Heart left ventricle (tissue), 16 donors: ENCODE measurements around the gene CHD2. TPM values are rescaled to one million over a fixed set of nuclear protein-coding genes. Genes with fewer than 3 reads are reported as not detected.
A peak's percentile ranks its signal among the peaks of the same experiment; 100 is the strongest.
"Not testable (repeated sequence)": the region's sequence is repeated elsewhere in the genome, so short reads cannot be mapped to it uniquely, and the experiment has no call there.

ENCODE experiments used
- ATAC-seq, 4 donors: fragments of 200-7000 bp; cut with Tn5 transposase; one replicate each; pipeline ENCODE4 v1.9.1; 2020 to 2022; ENCODE audit warnings: moderate library complexity in 4 of 4, mild to moderate bottlenecking in 3 of 4, moderate number of reproducible peaks in 1 of 4
- DNase-seq, 5 donors: peaks; one replicate each; pipeline ENCODE4 v3.0.0-alpha.2; 2020
- H3K27ac ChIP-seq, 12 donors: fragments of 200-600 bp; sonication (generic) in 4 of 12; one replicate each; pipeline versions ENCODE4 v1.5.0 to v1.8.0; 2016 to 2022; ENCODE audit warnings: mild to moderate bottlenecking in 2 of 12
- H3K27me3 ChIP-seq, 9 donors: fragments of 200-600 bp; sonication (generic) in 2 of 9; one replicate each; pipeline versions ENCODE4 v1.5.1 to v1.8.0; 2016 to 2022; ENCODE audit warnings: mild to moderate bottlenecking in 3 of 9
- H3K36me3 ChIP-seq, 9 donors: fragments of 200-600 bp; sonication (generic) in 2 of 9; one replicate each; pipeline versions ENCODE4 v1.5.0 to v1.8.0; 2018 to 2022; ENCODE audit warnings: mild to moderate bottlenecking in 2 of 9
- H3K4me1 ChIP-seq, 12 donors: fragments of 200-600 bp; sonication (generic) in 4 of 12; one replicate each; pipeline versions ENCODE4 v1.5.0 to v1.8.0; 2016 to 2022; ENCODE audit warnings: mild to moderate bottlenecking in 3 of 12
- H3K4me3 ChIP-seq, 12 donors: fragments of 200-600 bp; sonication (generic) in 4 of 12; one replicate each; pipeline versions ENCODE4 v1.5.0 to v1.8.0; 2017 to 2022; ENCODE audit warnings: mild to moderate bottlenecking in 9 of 12, moderate library complexity in 4 of 12
- H3K9me3 ChIP-seq, 12 donors: fragments of 200-600 bp; sonication (generic) in 4 of 12; one replicate each; pipeline versions ENCODE4 v1.5.0 to v1.8.0; 2016 to 2022; ENCODE audit warnings: mild to moderate bottlenecking in 1 of 12
- POLR2A ChIP-seq, 2 donors: fragments of 450-650 bp; IDR thresholded peaks; one replicate each; pipeline ENCODE4 v1.6.1; 2017; ENCODE audit warnings: antibody characterized with exemption in 2 of 2, mild to moderate bottlenecking in 2 of 2, moderate library complexity in 2 of 2
- WGBS, 4 donors: extraction: QIAGEN DNeasy Blood & Tissue Kit in 2 of 4; methylation state at CpG; one replicate each; pipeline versions ENCODE4 v1.1.5 to v1.1.7; 2013 to 2018; 5-methylcytosine and 5-hydroxymethylcytosine counted together
- intact Hi-C, 10 donors: fragments of 100-400 bp; cut with DNase I; formaldehyde crosslinking; loops; one replicate each; pipeline versions ENCODE4 v1.11.1 to v1.14.2; 2022
- polyA plus RNA-seq, 2 donors: library from polyadenylated mRNA; stranded (reverse); fragments of 200-250 nt; gene quantifications; one replicate each; pipeline ENCODE4 v1.2.3, GENCODE V29; 2013
- total RNA-seq, 9 donors: library from RNA; depleted of rRNA in 2 of 9; stranded (reverse); fragments of >200 nt in 2 of 9; fragmentation: NEBNext Ultra II Directional in 3 of 9; extraction: Animal tissue kit (Norgen Biotek cat#: 25700) in 3 of 9; gene quantifications; one replicate each; pipeline versions ENCODE4 v1.1.0 to v1.2.4, GENCODE V29; 2016 to 2023
- TF ChIP-seq, protein P1 (sequence below), 12 donors: fragments of 200-600 bp; sonication (generic) in 4 of 12; IDR thresholded peaks; one replicate each; pipeline versions ENCODE4 v1.5.0 to v1.8.0; 2018 to 2022; ENCODE audit warnings: antibody characterized with exemption in 12 of 12, mild to moderate bottlenecking in 5 of 12
- donor health status: ischemic (EF 13 %, LVEDD 7.1; RV severe dilation, severe dysfunction).
- donor health status: healthy with polysubstance abuse.
- donor health status: DM: no; HTN: yes; CAD: no.
- donor health status: DM: no; HTN: no; CAD: no.
- donor health status: ischemic (EF 25% LVEDD 6.9; RV normal size, moderate dysfunction).
- donor health status: ischemic (EF 25% LVEDD 5.7; RV mildly dilated, moderate dysfunction).
- donor health status: healthy.
- donor health status: DM: yes; HTN: yes; CAD: no.
- donor health status: ischemic (EF 35%, LVEDD 5.7; RV mildly dilated, moderate dysfunction).
- donor health status: nonischemic (EF 11% LVEDD 7.7; RV severe dilation, severe dysfunction).
- donor health status: DM: yes; HTN: yes; CAD: no.
- donor health status: PGD.
- donor health status: ischemic (EF 29% LVEDD 5.4; RV normal size, mild dysfunction).
- donor health status: nonischemic (EF 23%, LVEDD 6.1; RV moderate dilation, normal function).

Gene CHD2
- total and polyA plus RNA-seq, 11 donors: 23.1 to 76.8 (median 41.6) TPM

DNA sequence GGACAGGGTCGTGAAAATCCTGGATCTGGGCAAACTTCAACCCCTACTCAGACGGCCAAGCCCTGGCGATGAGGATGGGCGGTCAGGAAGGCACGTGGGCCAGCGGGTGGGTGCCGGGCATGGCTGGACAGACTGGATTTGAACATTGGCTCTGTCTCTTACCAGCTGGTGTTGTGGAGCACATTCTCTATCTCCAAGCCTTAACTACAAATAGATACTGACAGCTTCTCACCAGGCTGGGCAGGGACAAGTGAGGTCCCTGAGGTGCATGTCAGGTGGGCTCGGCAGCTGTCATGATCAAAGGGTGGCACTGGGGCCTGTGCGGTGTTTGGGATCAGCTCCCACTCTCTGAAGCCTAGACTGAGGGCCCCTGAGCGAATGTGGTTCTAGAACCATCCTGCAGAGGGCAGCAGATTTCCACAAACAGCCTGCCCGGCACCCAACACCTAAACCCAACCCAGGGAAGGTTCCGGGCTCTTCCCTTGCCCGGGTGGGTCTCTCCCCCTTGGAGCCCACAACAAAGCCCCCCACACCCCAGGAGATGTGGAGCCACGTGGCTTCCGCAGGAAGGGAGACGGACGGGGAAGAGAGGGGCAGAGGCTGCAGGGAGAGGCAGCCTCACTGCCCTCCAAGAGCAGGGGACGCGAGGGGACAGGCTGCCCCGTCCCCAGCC, 130.4 kb downstream of the CHD2 start:
- Histone ChIP-seq H3K4me3 (no peak overlapping the region), H3K36me3 (peaks cover 0 to 24% (median 19%) of the 10 kb centered on the region in 9 donors), H3K27ac (peak overlapping the region in 10 of 12 donors; percentile 25 to 96 (median 83)), H3K9me3 (no peaks in the 10 kb centered on the region), H3K4me1 (peaks cover 0 to 55% (median 44%) of the 10 kb centered on the region in 12 donors), H3K27me3 (no peaks in the 10 kb centered on the region)
- ATAC-seq (peak; percentile 34 to 72 (median 63)), DNase-seq (peak in 4 of 5 donors; percentile 67 to 75 (median 68))
- 21 to 28% (median 25%) methylated on average over 14 to 20 of the region's 20 CpGs for WGBS, 4 donors
- TF ChIP-seq, protein P1, sequence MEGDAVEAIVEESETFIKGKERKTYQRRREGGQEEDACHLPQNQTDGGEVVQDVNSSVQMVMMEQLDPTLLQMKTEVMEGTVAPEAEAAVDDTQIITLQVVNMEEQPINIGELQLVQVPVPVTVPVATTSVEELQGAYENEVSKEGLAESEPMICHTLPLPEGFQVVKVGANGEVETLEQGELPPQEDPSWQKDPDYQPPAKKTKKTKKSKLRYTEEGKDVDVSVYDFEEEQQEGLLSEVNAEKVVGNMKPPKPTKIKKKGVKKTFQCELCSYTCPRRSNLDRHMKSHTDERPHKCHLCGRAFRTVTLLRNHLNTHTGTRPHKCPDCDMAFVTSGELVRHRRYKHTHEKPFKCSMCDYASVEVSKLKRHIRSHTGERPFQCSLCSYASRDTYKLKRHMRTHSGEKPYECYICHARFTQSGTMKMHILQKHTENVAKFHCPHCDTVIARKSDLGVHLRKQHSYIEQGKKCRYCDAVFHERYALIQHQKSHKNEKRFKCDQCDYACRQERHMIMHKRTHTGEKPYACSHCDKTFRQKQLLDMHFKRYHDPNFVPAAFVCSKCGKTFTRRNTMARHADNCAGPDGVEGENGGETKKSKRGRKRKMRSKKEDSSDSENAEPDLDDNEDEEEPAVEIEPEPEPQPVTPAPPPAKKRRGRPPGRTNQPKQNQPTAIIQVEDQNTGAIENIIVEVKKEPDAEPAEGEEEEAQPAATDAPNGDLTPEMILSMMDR (IDR thresholded peaks at IDR 0.05): peak; percentile 79 to 92 (median 86)
- no peak for TF ChIP-seq POLR2A (IDR thresholded peaks at IDR 0.05)
- intact Hi-C loops: loop anchor here (1.0 to 10.0 kb wide), 16 partner anchors 42 to 1297 kb away; partner anchors contain the start of gene RGMA (in 2 of the 10)

DNA sequence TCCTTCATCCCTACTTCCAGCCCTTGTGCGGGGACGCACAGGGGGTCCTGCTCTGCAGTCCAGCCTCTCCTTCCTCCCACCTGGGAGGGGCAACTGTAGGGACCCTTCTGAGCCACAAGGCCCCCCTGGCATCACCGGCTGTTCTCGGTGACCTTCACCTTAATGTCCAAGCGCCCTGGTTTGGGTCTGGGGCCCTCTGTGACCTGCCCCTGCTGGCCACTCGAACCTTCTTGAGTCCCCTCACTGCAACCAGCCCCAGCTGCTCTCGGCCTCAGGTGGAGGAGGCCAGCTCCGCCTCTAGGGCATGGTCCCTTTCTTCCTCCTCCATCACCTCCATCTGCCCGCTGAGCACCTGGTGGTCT, 131.0 kb downstream of the CHD2 start:
- intact Hi-C loops: loop anchor here (2.0 to 10.0 kb wide), 15 partner anchors 41 to 1296 kb away; partner anchors contain the start of gene RGMA (in 2 of the 10)
- no peaks in the 10 kb centered on the region for H3K9me3 ChIP-seq
- peak overlapping the region in 5 of 12 donors; percentile 78 to 96 (median 83) for H3K27ac ChIP-seq
- peaks cover 0 to 55% (median 44%) of the 10 kb centered on the region in 12 donors for H3K4me1 ChIP-seq
- H3K27me3 ChIP-seq: no peaks in the 10 kb centered on the region
- H3K36me3 ChIP-seq: peaks cover 0 to 19% (median 14%) of the 10 kb centered on the region in 9 donors
- TF ChIP-seq, protein P1 (IDR thresholded peaks at IDR 0.05): no peak
- TF ChIP-seq POLR2A (IDR thresholded peaks at IDR 0.05): no peak
- DNase-seq (no peak), ATAC-seq (no peak)
- no peak overlapping the region for H3K4me3 ChIP-seq
- WGBS, 4 donors: 66 to 80% (median 73%) methylated on average over 9 of the region's 9 CpGs

DNA sequence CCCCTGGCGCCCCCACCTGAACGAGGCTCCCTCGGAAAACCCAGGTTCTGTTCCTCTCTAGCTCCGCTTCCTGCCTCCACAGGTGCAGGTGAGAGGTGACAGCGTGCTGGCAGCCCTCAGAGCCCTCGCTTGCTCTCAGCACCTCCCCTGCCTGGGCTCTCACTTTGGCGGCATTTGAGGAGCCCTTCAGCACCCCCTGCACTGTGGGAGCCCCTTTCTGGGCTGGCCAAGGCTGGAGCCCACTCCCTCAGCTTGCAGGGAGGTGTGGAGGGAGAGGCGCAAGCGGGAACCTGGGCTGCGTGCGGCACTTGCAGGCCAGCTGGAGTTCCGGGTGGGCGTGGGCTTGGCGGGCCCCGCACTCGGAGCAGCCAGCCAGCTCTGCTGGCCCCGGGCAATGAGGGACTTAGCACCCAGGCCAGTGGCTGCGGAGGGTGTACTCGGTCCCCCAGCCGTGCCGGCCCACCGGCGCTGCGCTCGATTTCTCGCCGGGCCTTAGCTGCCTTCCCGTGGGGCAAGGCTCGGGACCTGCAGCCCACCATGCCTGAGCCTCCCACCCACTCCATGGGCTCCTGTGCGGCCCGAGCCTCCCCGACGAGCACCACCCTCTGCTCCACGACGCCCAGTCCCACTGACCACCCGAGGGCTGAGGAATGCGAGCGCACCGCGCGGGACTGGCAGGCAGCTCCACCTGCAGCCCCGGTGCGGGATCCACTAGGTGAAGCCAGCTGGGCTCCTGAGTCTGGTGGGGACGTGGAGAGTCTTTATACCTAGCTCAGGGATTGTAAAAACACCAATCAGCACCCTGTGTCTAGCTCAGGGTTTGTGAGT, 131.6 kb downstream of the CHD2 start:
- intact Hi-C loops: loop anchor here (2.0 to 10.0 kb wide), 15 partner anchors 41 to 1296 kb away; partner anchors contain the start of gene RGMA (in 2 of the 10)
- H3K36me3 ChIP-seq: peaks cover 0 to 12% (median 7%) of the 10 kb centered on the region in 9 donors
- WGBS, 4 donors: 94 to 95% (median 95%) methylated on average over 42 to 44 of the region's 44 CpGs
- DNase-seq: peak in 1 of 5 donors; percentile 63
- H3K27me3 ChIP-seq, H3K4me3 ChIP-seq, ATAC-seq, H3K9me3 ChIP-seq, H3K27ac ChIP-seq: not testable (repeated sequence)
- peaks cover 0 to 55% (median 40%) of the 10 kb centered on the region in 12 donors for H3K4me1 ChIP-seq

DNA sequence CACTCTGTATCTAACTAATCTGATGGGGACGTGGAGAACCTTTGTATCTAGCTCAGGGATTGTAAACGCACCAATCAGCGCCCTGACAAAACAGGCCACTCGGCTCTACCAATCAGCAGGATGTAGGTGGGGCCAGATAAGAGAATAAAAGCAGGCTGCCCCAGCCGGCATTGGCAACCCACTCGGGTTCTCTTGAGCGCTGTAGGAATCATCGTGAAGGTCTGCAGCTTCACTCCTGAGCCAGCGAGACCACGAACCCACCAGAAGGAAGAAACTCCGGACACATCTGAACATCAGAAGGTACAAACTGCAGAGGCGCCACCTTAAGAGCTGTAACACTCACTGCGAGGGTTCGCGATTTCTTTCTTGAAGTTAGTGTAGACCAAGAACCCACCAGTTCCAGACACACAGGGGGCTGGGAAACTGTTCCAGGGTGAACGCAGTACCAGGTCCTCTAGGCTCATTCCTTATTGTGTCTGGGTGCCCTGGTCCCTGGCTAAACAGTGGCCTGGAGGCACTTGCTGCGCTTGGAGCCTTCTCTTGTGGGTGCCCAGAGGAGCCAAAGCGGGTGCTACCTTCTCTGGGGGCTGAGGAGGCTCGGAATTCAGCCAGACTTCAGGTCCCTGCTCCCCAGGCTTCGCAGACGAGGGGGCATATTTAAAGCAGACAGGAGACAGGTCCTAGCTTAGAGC, 132.5 kb downstream of the CHD2 start:
- H3K4me1 ChIP-seq: peaks cover 0 to 55% (median 34%) of the 10 kb centered on the region in 12 donors
- 88 to 94% (median 90%) methylated on average over 18 to 21 of the region's 21 CpGs for WGBS, 4 donors
- H3K27ac ChIP-seq, H3K36me3 ChIP-seq, H3K9me3 ChIP-seq, H3K4me3 ChIP-seq, H3K27me3 ChIP-seq, ATAC-seq, DNase-seq: not testable (repeated sequence)
- intact Hi-C loops: loop anchor here in 8 of 10 donors (5.0 to 10.0 kb wide), 14 partner anchors 40 to 1295 kb away; partner anchors contain the start of gene RGMA (in 2 of the 8)
